Stimulated activated CD4-positive, alpha-beta T cell treated with anti-CD3 and anti-CD28 coated beads, Interleukin-15, amount 100 ng/mL, for 24 hours (primary cell): ENCODE measurements around the gene EFCAB13.
A peak's percentile ranks its signal among the peaks of the same experiment; 100 is the strongest.
"Not testable (repeated sequence)": the region's sequence is repeated elsewhere in the genome, so short reads cannot be mapped to it uniquely, and the experiment has no call there.

Source experiments
- DNase-seq: peaks from one replicate; pipeline ENCODE4 v3.0.0-alpha.2; 2020

Gene EFCAB13

GRCh38 chr17:47332287-47332686 lies 8.5 kb downstream of the EFCAB13 start:
- DNase-seq, result no peak

DNA sequence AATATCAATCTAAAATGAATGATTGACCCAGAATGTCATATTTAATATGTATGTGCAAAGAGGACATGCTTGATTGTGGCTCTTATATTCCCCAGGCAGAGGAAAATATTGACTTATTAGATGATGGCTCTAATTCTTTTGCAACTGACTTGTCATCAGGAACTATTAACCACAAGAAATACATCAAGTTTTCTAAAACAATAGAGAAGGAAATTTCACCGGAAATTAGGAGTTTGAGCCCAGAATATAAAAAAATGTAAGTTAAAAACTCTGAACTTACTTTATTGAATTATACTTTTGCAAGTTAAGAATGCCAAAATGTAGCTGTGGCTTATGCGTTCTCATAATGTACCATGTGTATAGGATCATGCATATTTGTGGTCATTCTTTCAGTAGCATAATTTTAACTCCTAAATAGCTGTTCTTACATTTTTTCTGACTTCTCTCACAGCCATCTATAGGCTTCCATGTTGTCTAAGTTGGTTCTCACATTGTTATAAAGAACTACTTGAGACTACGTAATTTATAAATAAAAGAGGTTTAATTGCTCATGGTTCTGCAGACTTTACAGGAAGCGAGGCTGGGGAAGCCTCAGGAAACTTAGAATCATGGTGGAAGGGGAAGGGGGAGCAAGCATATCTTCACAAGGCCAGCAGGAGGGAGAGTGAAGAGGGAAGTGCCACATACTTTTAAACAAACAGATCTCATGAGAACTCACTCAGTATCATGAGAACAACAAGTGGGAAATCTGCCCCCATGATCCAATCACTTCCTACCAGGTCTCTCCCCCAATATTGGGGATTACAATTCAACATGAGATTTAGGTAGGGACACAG lies 11.6 kb downstream of the EFCAB13 start:
- DNase-seq, result no peak

- no peak for DNase-seq
Observed at GRCh38 chr17:47338026-47338425, 14.3 kb downstream of the EFCAB13 start.

DNA sequence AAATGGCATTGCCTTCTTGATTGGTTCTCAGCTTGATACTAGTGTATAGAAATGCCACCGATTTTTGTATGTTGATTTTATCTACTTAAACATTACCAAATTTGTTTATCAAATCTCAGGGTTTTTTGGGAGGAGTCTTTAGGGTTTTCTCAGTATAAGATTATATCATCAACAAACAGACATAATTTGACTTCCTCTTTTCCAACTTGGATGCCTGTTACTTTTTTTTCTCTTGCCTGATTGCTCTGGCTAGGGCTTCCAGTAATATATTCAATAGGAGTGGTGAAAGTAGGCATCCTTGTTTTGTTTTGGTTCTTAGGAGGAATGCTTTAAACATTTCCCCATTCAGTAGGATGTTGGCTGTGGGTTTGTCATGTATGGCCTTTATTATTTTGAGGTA lies 29.1 kb downstream of the EFCAB13 start:
- DNase-seq, result no peak

- DNase-seq, result no peak
Observed at GRCh38 chr17:47358652-47359051, 34.9 kb downstream of the EFCAB13 start.

DNA sequence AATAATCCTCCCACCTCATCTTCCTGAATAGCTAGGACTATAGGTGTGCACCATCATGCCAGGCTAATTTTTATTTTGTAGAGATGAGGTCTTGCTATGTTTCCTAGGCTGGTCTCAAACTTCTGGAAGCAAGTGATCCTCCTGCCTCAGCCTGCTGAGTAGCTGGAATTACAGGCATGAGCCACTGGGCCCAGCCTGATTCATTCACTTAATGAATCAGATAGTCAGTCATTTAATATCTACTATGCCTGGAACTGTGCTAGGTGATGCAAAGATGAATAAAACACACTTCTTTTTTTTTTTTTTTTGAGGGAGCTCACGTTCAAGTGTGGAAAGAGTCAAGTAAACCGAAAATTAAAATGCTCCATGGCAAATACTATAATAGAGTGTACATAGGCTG lies 39.4 kb downstream of the EFCAB13 start:
- no peak for DNase-seq

GRCh38 chr17:47367257-47367656 lies 43.5 kb downstream of the EFCAB13 start:
- DNase-seq, result no peak

DNA sequence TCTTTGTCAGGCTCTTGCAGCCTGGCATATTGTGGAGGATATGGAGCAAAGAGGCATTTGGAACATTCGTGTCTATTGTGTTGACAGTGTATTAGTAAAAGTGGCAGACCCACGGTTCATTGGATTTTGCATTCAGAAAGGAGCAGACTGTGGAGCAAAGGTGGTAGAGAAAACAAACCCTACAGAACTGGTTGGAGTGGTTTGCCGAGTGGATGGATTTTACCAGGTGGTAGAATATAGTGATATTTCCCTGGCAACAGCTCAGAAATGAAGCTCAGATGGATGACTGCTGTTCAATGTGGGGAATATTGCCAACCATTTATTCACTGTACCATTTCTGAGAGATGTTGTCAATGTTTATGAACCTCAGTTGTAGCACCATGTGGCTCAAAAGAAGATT lies 44.5 kb downstream of the EFCAB13 start:
- no peak for DNase-seq

- not testable (repeated sequence) for DNase-seq
Observed at GRCh38 chr17:47370899-47371298, 47.1 kb downstream of the EFCAB13 start.

GRCh38 chr17:47373002-47373401 lies 49.2 kb downstream of the EFCAB13 start:
- no peak for DNase-seq

GRCh38 chr17:47376247-47376646 lies 52.5 kb downstream of the EFCAB13 start:
- no peak for DNase-seq

DNA sequence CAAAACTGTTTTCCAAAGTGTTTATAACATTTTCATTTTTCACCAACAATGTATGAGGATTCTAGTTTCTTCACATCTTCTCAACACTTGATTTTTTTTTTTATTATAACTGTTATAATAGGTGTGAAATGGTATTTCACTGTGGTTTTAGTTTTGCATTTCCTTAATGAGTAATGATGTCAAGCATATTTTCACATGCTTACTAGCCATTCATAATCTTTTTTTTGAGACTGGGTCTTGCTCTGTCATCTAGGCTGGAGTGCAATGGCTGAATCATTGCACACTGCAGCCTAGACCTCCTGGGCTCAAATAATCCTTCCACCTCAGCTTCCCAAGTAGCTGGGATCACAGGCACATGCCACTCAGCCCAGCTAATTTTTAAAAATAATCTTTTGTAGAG lies 65.1 kb downstream of the EFCAB13 start:
- no peak for DNase-seq

- DNase-seq, result not testable (repeated sequence)
Observed at GRCh38 chr17:47397532-47398128, 73.9 kb downstream of the EFCAB13 start.

DNA sequence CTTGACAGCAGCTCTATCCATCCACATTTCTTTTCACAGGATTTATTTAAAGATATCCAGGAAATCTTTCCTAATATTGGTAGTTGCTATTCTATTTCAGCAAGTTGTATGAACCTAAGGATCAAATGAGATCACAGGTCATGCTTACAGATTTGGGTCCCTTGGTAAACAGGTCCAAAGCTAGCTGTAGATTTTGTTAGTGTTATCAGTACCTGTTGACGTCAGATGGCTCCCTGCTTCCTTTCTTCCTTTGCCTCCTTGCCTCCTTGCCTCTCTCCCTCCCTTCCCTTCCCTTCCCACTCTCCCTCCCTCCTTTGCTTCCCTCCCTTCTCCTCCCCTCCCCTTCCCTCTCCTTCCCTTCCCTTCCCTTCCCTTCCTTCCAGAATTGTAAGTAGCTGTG lies 76.6 kb downstream of the EFCAB13 start:
- no peak for DNase-seq

GRCh38 chr17:47401100-47401499 lies 77.3 kb downstream of the EFCAB13 start:
- DNase-seq, result no peak

DNA sequence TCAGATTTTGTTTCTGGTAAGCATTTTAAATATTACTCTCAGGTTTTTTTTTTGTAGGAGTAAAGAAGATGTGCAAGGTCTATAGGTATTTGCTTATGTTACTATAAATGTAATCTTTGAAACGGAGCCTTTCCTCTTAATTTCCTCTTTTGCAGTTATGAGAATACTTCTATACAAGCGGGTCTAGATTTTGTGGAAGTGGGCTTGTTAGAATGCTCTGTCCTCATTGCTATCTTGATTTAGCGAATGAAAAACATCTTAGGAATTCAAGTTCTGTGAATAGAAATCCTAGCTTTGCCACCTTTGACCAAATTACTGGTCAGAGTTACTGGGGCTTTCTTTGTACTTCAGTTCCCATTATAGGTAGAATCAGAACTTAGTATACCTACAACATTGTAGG lies 80.3 kb downstream of the EFCAB13 start:
- no peak for DNase-seq

DNA sequence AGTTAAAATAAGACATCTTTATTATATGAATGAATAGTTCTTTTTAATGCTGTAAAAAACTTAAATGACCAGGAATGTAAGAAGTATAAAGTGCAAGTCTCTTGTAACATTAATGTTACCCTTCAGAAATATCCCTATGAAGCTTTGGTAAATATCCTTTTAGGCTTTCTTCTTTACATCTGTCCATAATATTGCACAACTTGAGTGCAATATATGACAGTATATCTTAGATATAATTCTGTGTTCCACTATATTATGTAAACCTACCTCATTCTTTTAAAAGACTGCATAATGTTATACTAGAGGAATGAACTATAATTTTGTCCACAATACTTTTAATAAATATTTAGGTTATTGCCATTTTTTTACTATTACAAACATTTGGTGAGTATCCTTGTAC lies 81.1 kb downstream of the EFCAB13 start:
- DNase-seq, result no peak

GRCh38 chr17:47413872-47414271 lies 90.1 kb downstream of the EFCAB13 start:
- no peak for DNase-seq

DNA sequence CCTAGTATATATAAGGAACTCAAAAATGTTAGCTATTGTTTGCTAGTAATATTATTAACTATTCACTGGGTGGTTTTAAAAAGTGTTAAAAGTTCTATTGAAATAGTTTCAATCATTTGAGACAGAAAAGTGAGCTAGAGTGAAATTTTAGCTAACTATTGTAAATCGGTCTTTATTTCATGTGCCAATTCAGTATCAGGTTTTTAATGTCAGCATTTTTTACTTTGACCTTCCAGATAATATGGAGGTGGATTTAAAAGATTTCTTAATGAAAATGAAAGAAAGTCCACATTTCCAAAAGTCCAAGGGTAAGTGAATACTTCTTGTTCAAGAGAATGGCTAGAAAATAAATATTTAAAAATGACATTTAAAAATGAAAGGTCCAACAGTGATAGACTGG lies 90.9 kb downstream of the EFCAB13 start:
- DNase-seq, result no peak

DNA sequence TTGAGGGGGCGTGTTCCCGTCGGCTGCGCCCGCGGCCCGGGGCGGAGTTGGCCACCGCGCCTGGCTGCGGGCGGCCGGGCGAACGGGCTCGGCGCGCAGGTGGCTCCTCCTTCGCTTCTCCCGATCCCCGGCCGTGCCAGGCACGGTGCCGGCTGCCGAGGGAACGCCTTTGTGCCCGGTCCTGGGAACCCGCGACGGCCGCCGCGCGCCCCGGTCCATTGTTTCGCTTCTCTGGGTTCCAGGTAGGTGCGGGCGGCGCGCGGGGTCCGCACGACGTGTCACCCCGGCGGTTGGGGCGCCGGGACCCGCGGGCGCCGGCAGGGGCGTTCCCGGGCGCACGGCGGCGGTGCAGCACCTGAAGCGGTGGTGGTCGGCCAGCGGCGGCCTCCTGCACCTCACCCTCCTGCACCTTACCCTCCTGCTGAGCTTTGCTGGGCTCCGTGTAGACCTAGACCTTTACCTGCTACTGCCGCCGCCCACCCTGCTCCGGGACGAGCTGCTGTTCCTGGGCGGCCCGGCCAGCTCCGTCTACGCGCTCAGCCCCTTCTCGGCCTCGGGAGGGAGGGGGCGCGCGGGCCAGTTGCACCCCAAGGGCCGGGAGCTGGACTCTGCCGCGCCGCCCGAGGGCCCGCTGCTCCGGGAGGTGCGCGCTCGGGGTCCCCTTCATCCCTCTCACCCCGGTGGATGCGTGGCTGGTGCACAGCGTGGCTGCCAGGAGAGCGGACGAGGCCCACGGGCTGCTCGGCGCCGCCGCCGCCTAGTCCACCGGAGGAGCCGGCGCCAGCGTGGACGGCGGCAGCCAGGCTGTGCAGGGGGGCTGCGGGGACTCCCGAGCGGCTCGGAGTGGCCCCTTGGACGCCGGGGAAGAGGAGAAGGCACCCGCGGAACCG lies 99.9 kb downstream of the EFCAB13 start:
- peak; percentile 20 for DNase-seq

GRCh38 chr17:47425233-47425632 lies 101.5 kb downstream of the EFCAB13 start:
- DNase-seq, result not testable (repeated sequence)

GRCh38 chr17:47425887-47426635 lies 102.3 kb downstream of the EFCAB13 start:
- DNase-seq, result not testable (repeated sequence)

GRCh38 chr17:47427985-47428384 lies 104.2 kb downstream of the EFCAB13 start:
- DNase-seq, result no peak
